Head of caudate nucleus (tissue), 42 donors: ENCODE results near the gene SIL1.
A peak's percentile ranks its signal among the peaks of the same experiment; 100 is the strongest.
"Not testable (repeated sequence)": the region's sequence is repeated elsewhere in the genome, so short reads cannot be mapped to it uniquely, and the experiment has no call there.

Experiments used
- DNase-seq, 42 donors: peaks; one replicate each; pipeline versions ENCODE4 v3.0.0 to v3.0.0-alpha.2; 2020 to 2021; ENCODE audit warnings: mixed read lengths in 7 of 42
- intact Hi-C: fragments of 100-400 bp; cut with DNase I; formaldehyde crosslinking; loops from one replicate; pipeline ENCODE4 v1.15.0; 2022

Gene SIL1

DNA sequence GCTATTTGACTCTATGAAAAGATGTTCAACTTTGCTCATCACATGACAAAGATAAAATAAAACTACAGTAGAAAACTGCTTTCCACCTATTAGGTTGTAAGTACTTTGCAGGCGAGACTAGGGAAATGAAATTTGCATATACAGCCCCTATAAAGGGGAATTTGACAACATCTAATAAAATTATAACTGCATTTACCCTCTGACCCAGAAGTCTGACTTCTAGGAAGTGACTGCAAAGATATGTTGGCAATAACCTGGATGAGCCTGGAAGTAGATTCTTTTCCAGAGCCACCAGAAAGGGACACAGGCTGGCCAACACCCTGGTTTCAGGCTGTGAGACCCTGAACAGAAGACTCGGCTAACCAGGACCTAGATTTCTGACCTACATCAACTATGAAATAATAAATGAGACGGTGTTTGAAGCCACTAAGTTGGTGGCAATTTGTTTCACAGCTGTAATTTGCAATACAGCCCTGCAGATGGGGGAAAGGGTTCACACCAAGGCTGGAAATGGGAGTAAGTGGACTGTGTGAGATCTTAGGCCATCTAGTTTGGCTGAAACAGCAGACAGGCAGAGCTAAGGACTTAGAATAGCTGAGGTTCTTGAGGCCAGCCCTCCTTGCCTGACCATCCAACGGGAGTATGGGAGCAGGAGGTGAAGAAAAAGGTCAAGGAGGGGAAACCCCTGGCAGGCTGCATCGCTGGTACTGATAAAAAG is 106.6 kb downstream of the SIL1 start:
- intact Hi-C loops, result no loop called here
- DNase-seq, result peak in 12 of 42 donors; percentile 17 to 70 (median 42)

GRCh38 chr5:139090581-139090980 is 107.6 kb downstream of the SIL1 start:
- intact Hi-C loops, result no loop called here
- peak in 1 of 42 donors; percentile 34 for DNase-seq

- DNase-seq, result peak in 1 of 42 donors; percentile 49
- intact Hi-C loops, result no loop called here
These were observed 110.1 kb downstream of the SIL1 start for GRCh38 chr5:139088024-139088423.

GRCh38 chr5:139082813-139083498 is 115.2 kb downstream of the SIL1 start:
- intact Hi-C loops, result no loop called here
- DNase-seq, result no peak

- no peak for DNase-seq
- intact Hi-C loops, result no loop called here
These were observed 118.1 kb downstream of the SIL1 start for GRCh38 chr5:139079991-139080610.

- no peak for DNase-seq
- intact Hi-C loops, result no loop called here
These were observed 118.8 kb downstream of the SIL1 start for GRCh38 chr5:139079225-139079990.

- no peak for DNase-seq
- intact Hi-C loops, result no loop called here
These were observed 119.8 kb downstream of the SIL1 start for GRCh38 chr5:139078345-139078744.

- intact Hi-C loops, result no loop called here
- no peak for DNase-seq
These were observed 120.3 kb downstream of the SIL1 start for GRCh38 chr5:139077899-139078298.

GRCh38 chr5:139076111-139076510 is 122.1 kb downstream of the SIL1 start:
- DNase-seq, result no peak
- intact Hi-C loops, result no loop called here

- no peak for DNase-seq
- intact Hi-C loops, result no loop called here
These were observed 122.8 kb downstream of the SIL1 start for GRCh38 chr5:139075066-139076050.

GRCh38 chr5:139073956-139074355 is 124.2 kb downstream of the SIL1 start:
- intact Hi-C loops, result not testable (repeated sequence)

GRCh38 chr5:139068494-139069151 is 129.5 kb downstream of the SIL1 start:
- intact Hi-C loops, result no loop called here
- DNase-seq, result no peak

More at GRCh38 chr5:139073956-139074355, 124.2 kb downstream of the SIL1 start:
- not testable (repeated sequence) for DNase-seq

GRCh38 chr5:139068060-139068459 is 130.1 kb downstream of the SIL1 start:
- DNase-seq, result no peak
- intact Hi-C loops, result no loop called here

- DNase-seq, result no peak
- intact Hi-C loops, result no loop called here
These were observed 132.9 kb downstream of the SIL1 start for GRCh38 chr5:139065306-139065705.

GRCh38 chr5:139064613-139065012 is 133.6 kb downstream of the SIL1 start:
- intact Hi-C loops, result no loop called here
- DNase-seq, result no peak

- no peak for DNase-seq
- intact Hi-C loops, result no loop called here
These were observed 134.5 kb downstream of the SIL1 start for GRCh38 chr5:139063664-139064054.

- no peak for DNase-seq
- intact Hi-C loops, result no loop called here
These were observed 135.1 kb downstream of the SIL1 start for GRCh38 chr5:139062910-139063663.
